GM21825 (cell line): ENCODE measurements around the gene PARD3B.

Experiments used
- ATAC-seq: cut with Tn5 transposase; IDR thresholded peaks from one replicate; pipeline ENCODE4 v1.9.1; 2021; ENCODE audit warnings: mild to moderate bottlenecking, moderate library complexity; ENCODE audit not compliant: unreplicated experiment

PARD3B gene

DNA sequence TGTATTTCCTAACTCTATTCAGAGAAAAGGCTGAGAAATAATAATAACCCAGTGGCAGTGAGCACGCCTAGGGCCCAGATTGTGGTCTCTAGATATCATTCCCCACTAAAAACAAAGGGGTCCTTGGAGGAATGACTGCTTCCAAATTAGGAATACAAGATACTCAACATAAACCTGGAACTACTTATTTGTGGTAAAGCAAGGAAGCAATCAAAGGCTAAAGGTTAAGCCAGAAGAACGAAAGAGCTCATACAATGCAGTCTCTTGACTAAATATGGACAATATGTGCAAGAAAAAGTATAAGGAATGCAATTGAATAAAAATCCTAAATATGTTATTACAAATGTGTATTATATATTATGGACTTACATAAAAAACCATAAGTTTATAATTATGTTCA is 883.5 kb downstream of the PARD3B start:
- ATAC-seq, result no peak

DNA sequence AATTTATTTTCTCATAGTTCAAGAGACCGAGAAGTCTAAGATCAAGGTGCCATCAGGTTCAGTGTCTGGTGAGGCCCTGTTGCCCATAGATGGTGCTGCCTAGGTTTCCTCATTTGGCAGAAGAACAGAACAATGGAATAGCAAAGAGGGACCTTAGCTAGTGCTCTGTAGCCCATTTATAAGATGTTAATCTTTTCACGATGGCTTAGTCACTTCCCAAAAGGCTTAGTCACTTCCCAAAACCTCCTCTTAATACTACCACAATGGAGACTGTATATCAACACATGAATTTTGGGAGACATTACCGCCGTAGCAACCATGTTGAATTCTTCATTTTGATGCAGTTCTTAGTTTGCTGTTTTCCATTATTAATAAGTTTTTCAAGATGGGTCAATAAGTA is 890.7 kb downstream of the PARD3B start:
- no peak for ATAC-seq

DNA sequence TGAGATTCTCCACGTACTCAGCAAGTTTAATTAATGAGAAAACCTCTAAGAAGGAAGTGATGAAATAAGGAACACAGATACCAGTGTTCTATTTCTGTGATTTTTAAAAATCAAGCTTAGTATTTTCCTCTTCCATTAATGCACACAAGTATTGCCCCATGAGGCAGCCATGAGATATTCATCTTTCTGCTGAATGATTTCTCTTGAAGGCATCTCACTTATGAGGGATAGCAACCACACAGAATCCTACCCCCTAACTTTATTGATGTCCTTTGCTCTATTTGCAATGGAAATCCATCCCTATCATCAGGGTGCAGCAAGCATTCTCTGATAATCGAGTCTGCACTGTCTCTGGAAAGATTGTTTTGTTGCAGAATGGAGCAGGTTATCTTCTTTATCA is 893.0 kb downstream of the PARD3B start:
- ATAC-seq, result no peak

DNA sequence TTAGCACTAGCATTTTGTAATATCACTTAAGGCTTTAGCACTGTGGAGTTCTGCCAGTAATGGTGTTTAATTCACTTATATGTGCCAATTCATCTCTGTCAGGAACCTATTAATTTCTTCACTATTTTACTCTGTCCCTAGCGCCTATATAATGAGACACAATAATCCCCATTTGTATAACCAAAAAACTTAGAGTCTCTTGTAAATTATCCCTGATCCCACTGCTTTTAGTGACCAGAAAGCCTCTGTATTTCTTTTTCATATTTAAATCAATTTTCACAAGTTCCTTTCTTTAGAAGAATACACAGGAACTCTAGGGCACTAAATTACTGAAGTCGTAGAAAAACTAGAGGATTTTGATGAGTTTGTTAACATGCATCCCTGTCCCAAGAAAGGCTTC is 894.3 kb downstream of the PARD3B start:
- no peak for ATAC-seq

DNA sequence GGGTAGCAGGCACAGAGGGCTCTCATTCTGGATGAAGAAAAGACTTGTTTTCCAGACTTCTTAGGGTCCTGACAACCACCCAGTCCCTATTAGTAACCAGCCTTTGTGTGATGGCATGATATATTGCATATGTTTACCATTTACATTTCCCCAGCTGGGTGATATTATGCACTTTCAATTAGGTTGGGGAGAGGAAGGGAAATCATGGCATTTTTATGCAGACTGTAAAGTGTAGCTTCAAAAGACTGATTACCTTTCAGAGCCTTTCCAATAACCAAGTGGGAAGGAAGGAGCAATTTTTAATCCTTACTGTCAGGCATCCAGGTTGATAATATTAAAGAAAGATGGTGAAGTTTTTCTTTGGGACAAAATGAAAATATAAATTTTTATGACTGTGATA is 896.2 kb downstream of the PARD3B start:
- ATAC-seq, result no peak

DNA sequence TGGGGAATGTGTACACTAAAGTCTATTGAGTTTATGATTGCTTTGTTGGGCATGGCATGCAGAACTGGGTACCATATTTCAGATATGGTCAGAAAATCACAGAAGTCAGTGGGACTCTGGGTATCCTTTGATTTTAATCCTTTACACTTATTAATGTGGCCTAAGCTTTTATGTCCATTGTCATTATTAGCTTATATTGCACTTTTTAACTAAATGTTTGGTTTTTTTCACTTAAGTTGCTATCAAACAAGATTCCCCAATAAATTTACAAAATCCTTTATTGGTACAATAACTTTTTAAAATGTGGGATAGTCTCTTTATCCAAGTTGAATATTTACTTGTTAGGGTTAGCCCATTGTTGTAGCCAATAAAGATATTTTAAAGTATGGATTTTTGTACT is 902.9 kb downstream of the PARD3B start:
- ATAC-seq, result no peak

DNA sequence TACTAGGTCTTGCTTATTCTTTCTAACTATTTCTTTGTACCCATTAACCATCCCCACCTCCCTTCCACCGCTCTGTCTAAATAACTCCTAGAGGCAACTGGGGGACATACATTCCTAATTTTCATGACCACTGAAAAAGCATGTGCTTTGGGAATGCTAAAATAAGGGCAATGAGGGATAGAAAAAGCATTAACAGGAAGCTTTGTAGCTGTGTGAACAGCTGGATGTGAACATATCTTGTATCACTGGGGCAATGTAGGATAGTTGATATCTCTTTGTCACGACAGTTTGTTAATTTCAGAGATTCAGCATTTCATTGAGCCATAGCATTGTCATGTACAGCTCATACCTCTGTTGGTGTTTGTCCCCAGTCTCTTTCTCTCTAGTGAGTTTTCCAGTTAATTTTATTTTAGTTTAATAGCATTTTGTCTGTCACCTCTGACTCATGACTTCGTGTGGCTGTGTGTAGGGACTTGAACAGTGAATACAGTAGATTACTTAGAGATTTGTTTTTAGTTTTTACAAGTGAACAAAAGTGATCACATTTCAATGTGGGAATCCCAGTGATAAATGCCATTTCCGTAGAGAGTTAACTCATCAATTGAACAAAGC is 906.7 kb downstream of the PARD3B start:
- ATAC-seq, result no peak

DNA sequence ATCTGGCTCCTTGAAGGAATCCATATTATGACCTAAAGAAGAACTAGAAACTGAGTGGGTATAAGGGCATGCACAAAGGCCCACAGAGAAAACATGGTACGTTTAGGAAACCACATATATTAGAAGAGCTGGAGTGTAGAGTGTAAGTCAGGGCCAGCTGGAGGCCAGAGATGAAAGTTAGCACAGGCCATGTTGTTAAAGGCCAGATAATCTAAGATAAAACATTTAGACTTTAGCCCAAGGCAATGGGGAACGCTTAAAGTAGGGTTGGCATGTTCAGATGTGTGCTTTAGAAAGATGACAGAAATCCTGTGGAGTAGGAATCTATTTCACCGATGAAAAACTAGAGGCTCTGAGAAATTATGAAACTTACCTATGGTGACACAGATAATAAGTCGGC is 907.9 kb downstream of the PARD3B start:
- no peak for ATAC-seq

DNA sequence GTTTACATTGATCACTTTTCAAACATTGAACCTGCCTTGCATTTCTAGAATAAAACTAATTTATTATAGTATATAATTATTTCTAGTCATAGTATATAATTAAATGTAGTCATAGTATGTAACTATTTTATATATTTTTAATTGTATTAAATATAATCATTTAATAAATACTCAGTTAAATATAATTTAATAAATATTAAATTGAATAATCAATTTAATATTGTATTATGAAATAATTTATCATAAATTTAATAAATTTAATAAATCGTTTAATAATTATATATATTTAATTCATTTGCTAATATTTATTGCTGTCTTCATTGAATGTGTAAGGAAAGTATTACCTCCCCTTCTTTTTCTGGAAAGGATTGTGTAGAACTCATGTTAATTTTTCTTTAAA is 911.4 kb downstream of the PARD3B start:
- no peak for ATAC-seq

DNA sequence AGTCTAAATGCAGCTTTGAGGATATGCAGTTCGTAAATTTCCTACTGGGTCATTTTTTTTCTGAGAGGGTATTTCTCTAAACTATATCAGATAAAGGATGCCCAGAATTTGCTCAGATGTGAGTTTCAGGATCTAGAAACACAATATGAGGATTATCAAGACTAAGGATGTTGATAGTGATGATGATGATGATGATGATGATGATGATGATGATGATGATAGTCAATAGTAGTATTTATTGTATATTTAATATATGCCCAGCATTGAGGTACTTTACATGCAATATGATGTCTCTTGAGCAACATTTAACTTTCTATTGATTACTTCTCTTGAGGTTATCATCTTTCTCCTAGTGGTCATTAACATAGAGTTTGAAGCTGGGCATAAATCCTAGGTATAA is 914.9 kb downstream of the PARD3B start:
- no peak for ATAC-seq

DNA sequence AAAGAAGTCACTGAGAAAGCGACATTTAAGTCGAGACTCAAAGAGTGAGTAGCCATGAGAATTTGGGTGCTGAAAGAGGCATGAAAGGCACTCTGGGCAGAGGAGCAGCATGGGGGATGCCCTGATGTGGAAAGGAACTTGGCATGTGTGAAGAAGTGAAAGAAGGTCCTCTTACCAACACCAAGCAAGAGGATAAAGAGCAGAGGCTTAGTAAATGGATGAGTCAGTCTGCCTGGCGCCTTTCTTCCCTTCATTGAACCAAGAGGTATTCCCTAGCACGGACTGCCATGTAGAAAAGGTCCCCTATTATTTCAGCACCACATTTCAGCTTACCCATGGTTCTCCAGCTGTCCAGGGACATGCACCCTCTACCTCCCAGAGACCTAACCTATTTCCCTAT is 915.9 kb downstream of the PARD3B start:
- no peak for ATAC-seq

DNA sequence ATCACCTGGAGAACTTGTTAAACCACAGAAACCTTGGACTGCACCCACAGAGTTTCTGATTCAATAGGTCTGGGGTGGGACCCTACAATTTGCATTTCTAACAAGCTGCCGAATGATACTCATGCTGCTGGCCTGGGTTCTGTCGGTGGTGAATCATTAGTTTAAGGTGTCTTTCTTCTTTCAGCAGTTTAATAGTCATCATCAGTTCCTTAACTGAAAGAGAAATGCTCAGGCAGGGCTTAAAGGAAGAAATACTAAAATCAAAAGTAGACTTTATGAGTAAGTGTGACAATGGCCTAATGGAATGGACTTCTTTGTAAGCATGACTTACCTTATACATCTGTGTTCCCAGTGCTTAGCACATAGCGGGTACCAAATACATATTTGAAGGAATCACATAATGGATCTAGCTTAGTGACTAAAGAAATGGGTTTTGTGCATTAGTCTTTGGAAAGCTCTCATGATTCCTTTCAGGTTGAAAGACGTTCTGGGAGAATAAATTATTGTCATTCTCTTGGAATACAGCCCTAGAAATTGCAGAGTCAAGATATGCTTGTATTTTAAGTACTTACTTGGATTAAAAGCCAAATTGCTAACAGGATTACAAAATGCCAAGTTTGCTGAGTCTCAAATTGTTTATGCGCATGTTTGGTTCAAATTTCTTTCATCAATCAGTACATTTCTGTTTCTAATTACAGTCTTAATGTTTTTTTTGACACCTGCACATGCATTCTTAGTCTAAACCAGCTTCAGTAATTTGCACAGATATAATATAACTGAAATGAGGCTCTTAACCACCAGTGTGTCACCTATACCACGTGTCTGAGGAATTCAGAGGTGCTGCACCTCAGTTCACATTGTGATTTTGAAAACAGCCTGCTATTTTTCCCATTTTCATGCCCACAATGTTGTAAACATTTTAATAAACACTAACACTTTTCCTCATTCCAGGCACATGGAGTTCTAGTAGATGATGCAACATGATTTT is 916.7 kb downstream of the PARD3B start:
- ATAC-seq, result no peak

DNA sequence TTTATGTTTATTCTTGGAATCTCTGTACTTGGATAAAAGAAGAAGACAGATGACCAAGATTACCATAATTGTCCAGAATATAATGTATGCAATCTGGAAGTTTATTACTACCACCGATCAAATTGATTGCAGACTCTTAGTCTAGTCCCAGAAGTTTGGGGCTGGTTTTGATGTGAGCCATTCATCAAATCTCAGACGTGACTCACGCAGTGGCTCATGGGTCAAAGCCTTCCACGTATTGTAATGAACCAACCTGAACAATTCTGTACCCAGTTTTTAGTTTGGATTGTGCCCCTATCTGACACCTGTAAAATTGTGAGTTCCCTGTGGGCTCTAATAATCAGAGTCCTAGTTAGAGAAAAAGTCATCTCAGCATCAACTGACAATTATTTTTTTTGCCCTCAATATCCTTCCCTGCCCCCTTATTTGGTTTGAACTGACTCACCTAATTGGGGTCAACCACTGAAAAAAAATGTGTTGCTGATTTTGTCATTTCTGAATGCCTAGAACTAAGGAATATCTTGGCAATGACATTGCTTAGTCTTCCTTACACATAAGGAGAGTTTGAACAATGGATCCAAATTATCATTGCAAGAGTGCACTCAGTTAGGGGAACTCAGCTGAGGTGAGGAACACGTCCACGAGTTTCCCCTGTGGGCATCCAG is 917.5 kb downstream of the PARD3B start:
- no peak for ATAC-seq

DNA sequence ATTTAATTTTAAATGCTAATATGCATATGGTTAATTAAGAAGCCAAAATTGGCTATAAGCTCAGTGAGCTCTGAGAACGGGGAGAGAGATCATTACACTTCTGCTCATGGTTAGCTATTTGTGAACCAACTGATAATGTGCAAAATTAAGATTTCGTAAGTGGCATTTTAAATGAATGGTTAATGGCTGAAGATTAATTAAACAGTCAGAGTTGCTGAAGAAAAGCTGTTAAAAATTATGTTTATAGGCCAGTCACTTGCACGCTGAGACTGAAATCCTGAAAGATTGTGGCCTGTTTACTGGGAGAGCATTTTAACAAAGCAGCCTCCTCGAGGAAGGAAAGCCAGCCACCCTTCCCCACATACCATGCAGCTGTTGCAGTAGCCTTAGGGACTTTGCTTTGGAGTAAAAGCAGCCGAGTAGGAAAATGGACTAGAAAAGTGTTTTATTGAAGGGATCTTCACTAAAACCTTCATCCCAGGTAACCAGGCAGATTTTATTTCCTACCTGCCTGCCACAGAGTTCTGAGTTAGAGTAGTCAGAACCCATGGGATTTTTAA is 918.3 kb downstream of the PARD3B start:
- ATAC-seq, result no peak

DNA sequence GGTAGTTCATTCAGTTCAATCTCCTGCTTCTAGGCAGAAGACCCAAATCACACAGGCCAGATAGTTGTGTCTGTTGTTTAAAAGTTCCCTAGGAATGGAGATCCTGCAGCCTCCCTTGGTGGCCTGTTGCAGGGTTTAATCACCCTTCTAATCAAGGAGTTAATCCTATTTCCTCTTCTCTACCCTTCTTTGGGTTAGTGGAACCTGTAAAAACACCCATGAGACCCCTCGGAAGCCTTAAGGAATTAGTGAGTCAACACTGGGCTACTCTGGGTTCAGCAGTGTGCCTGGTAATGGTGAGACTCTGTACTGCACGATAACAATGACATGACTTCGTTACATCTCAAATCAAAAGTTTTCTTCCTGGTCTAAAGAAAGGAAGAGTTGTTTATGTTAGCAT is 919.4 kb downstream of the PARD3B start:
- ATAC-seq, result no peak

DNA sequence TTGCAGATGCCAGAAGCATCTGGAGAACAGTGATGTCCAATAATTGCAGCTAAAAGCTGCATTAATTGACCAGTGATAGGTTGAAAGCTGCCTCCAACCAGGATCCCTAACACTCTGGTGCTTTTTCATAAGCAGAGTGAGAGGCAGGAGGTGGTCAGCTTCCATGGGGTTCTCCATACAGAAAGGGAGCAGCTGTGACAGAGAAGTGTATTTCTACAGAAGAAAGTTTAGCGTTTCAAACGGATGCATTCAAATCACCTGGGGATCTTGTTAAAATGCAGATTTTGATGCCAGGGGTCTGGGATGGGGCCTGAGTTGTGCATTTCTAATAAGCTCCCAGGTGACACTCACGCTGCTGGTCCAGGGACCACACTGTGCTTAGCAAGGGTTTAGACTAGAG is 920.5 kb downstream of the PARD3B start:
- ATAC-seq, result no peak

DNA sequence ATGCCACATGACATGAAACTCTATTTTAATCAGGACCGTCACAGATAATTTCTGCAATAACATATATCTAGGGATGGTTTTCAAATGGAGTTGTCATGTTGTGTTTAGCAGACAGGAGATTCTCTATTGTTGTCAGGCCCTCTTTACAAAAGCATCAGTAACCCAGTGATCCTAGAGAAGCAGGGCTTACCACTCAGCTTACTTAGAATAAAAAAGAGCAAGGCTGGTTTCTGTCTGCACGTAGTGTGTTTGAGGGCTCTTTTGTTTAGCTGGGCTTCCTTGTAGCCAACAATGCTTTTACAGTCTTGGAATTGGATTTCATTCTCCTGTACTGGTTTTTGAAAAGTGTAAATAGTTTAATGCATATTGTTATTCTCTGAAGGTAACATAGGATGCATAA is 926.5 kb downstream of the PARD3B start:
- no peak for ATAC-seq

DNA sequence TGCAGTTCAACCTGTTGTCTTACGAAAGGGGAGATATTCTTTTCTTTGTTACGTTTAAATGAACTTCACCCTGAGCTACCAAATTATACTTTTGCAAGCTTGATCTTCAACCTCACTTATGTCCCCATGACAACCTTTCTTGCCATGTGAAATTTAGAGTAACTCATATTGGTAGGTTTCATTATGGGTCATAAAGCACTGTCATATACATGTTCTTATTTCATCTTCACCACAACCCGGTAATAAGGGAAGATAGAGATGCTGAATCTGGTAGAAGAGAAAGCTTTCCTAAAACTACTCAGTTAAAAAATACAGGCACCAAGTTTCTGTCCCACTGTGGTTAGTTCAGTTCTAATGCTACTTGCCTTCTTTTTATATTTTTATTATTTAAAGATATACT is 928.5 kb downstream of the PARD3B start:
- no peak for ATAC-seq

DNA sequence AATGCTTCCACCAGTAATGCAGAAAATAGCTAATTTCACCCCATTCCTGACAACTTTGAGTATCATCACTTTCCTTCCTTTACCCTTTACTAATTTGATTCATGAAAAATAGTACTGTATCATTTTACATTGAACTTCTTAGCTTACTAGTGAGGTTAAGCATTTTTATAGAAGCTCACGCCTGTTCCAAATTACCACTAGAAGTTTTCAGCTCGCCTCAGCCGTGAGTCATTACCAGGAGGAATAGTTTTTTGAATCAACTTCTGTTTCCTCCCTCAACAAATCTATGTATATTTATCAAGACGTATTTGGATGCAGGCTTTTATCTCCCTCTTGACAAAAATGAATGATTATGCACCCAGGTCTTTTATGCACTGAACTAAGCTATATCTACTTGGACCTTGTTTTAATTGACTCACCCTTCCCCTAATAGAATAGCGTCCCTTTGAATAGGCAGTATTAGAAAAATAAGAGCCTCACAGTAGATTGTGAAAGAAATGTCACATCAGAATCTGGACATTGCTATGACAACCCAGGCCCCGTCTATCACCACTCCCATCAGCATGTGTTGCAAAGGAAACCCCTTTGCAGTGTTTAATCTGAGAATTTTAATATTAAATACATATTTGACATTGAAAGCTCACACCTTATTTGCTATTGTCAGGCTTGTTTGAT is 929.6 kb downstream of the PARD3B start:
- ATAC-seq, result no peak

DNA sequence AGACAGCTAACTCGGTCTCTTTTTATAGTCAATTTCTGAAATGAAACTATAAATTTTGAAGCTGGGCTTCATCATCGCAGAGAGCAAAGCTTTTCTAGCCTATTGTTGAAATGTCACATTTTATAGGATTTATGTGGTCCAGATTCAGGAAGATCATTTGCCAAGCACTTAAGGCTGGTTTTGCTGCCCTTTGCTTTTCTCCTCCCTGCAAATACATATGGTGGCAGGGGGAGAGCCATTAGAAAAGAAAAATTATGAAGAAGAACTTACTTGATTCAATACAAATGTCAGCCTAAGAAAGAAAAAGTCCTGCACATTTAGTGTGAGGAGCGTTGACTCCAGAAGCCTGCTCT is 930.1 kb downstream of the PARD3B start:
- no peak for ATAC-seq

DNA sequence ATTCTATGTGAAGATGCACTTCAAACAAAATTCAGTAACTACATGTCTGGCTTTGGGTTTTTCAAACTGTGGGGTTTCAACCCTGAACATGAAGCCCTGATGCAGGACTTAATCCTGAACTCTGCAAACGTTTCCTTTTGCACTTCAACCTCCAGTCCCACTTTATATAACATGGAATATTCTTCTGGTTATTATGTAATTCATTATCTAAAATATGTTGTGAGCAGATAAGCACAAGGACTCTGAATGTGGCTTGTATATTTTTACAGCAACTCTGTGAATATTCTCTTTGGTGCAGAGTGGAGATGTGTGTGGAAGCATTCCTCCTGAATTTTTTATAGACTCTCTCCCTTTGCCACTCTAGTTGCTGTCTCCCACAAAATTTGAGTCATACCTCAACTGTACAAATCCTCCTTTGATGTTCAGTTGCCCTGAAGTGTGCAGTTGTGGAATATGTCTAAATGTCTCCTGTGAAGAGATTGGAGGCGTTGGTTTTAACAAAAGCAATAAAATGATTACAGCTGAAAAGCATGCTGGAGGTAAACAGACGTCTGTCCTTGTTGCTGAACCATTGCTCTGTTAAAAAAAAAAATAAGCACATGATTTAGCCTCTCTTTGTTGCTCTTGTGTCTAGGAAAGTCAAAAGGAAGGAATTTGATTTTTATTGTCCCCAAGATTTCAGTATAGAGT is 931.9 kb downstream of the PARD3B start:
- no peak for ATAC-seq
